Measurements from ENCODE around the gene COG8. TPM values are rescaled to one million over a fixed set of nuclear protein-coding genes. Genes with fewer than 3 reads are reported as not detected.

The COG8 gene
- total and polyA plus RNA-seq, 2 of the 8 experiments (the other 6 are each of a cell fraction or from before 2014, with no cell fraction given): 49.1 to 55.6 TPM

GRCh38 chr16:69348222-69348621 lies 8.9 kb upstream of the COG8 start:
- Histone ChIP-seq H4K8ac (ENCODE audit: extremely low read depth, insufficient read depth, low read length) (no peak overlapping the region), H2AFZ (ENCODE audit: low read length) (no peak overlapping the region), H3K9me3 (ENCODE audit: insufficient read depth in 2 of 2, low read depth in 1 of 2, low read length in 1 of 2) (no peaks in the 10 kb centered on the region), H4K5ac (ENCODE audit: insufficient read length, low read depth, low read length) (no peak overlapping the region), H2AK5ac (ENCODE audit: low read depth, low read length) (no peak overlapping the region), H3K23ac (ENCODE audit: insufficient read length) (no peak overlapping the region), H3K18ac (ENCODE audit: extremely low read depth, low read length) (no peak overlapping the region), H3K27me3 (replicated peaks in 1 of 4; ENCODE audit: control insufficient read depth in 3 of 4, extremely low read depth in 1 of 4, insufficient read depth in 3 of 4, low read length in 3 of 4) (no peaks in the 10 kb centered on the region), H3K36me3 (ENCODE audit: control insufficient read depth in 2 of 4, insufficient read depth in 4 of 4, low read length in 3 of 4) (peaks cover 2 to 12% (median 5%) of the 10 kb centered on the region in 4 experiments; a peak in 5 of 8 replicates), H3K4me2 (ENCODE audit: insufficient read depth in 1 of 2, low read depth in 2 of 2, low read length in 2 of 2) (no peak overlapping the region), H2BK20ac (ENCODE audit: low read length) (no peak overlapping the region), H3K23me2 (ENCODE audit: low read depth, low read length) (no peaks in the 10 kb centered on the region), H4K20me1 (replicated peaks in 1 of 2; ENCODE audit: control insufficient read depth in 1 of 2, insufficient read depth in 2 of 2, low read length in 2 of 2) (no peaks in the 10 kb centered on the region), H3K9ac (replicated peaks in 1 of 4; ENCODE audit: extremely low read depth in 1 of 4, low read depth in 3 of 4, low read length in 3 of 4) (no peak overlapping the region), H3K4ac (replicated peaks; ENCODE audit: insufficient read length, low read depth, low read length) (no peak overlapping the region), H4K91ac (replicated peaks; ENCODE audit: insufficient read length, low read length) (no peak overlapping the region), H3K79me1 (ENCODE audit: low read depth, low read length) (no peaks in the 10 kb centered on the region), H3K27ac (ENCODE audit: low read depth, low read length) (no peak overlapping the region), H2BK5ac (ENCODE audit: low read depth, low read length) (no peak overlapping the region), H3K4me3 (ENCODE audit: extremely low read depth in 1 of 4, insufficient read depth in 2 of 4, low read depth in 3 of 4, low read length in 4 of 4) (no peak overlapping the region), H3K4me1 (replicated peaks in 1 of 4; ENCODE audit: control insufficient read depth in 3 of 4, insufficient read depth in 4 of 4, low read length in 3 of 4) (no peaks in the 10 kb centered on the region), H3K14ac (ENCODE audit: insufficient read length) (no peak overlapping the region), H3K79me2 (ENCODE audit: control insufficient read depth in 1 of 2, insufficient read depth in 2 of 2, low read length in 2 of 2) (no peaks in the 10 kb centered on the region), H2BK15ac (ENCODE audit: low read length) (no peak overlapping the region), H3K56ac (replicated peaks; ENCODE audit: insufficient read length, low read depth, low read length) (no peak overlapping the region), H2BK120ac (replicated peaks; ENCODE audit: low read depth, low read length) (no peak overlapping the region), H2BK12ac (ENCODE audit: low read depth, low read length) (no peak overlapping the region)
- FAIRE-seq (no peak), DNase-seq (ENCODE audit: low read depth in 1 of 2, low spot score in 2 of 2) (no peak)
- 82% methylated on average over 1 of the region's 6 CpGs; no CpG with 5 or more reads in 1 of the 2 experiments for WGBS, 2 experiments (ENCODE audit: extremely low coverage in 1 of 2, insufficient coverage in 1 of 2, insufficient read length in 1 of 2, insufficient replicate concordance in 2 of 2, low coverage in 1 of 2, low lambda C conversion rate in 2 of 2, missing lambda C conversion rate in 1 of 2)
- POLR2A ChIA-PET (ENCODE audit: partially characterized antibody): interaction anchor here (1.2 to 29.8 kb wide), 4 partner anchors 8 to 38 kb away, joined by 3 to 497 read pairs (median 6); partner anchors contain the start of genes COG8, NIP7, PDF and TERF2
- CTCF ChIA-PET (ENCODE audit: partially characterized antibody): no interaction called here
- no peak for TF ChIP-seq EP300 (IDR thresholded peaks at IDR 0.05; ENCODE audit: borderline replicate concordance in 1 of 2, low read depth in 2 of 2, low read length in 2 of 2)
